BE2C (cell line): ENCODE data around the gene HLCS. TPM values are rescaled to one million over a fixed set of nuclear protein-coding genes. Genes with fewer than 3 reads are reported as not detected.
"Not testable (repeated sequence)": the region's sequence is repeated elsewhere in the genome, so short reads cannot be mapped to it uniquely, and the experiment has no call there.

Experiments
- DNase-seq: peaks from one replicate; pipeline ENCODE4 v3.0.0-alpha.2; 2020
- H3K27me3 ChIP-seq: fragments of 250-450 bp; sonication (Bioruptor Pico); 2 replicates; pipeline ENCODE4 v1.5.1; 2020; ENCODE audit warnings: mild to moderate bottlenecking
- H3K36me3 ChIP-seq: fragments of 250-450 bp; sonication (Bioruptor Pico); 2 replicates; pipeline ENCODE4 v1.5.1; 2020; ENCODE audit warnings: mild to moderate bottlenecking
- H3K4me1 ChIP-seq: fragments of 250-450 bp; sonication (Bioruptor Pico); 2 replicates; pipeline ENCODE4 v1.5.1; 2020
- H3K4me3 ChIP-seq: 2 replicates; pipeline ENCODE4 v1.5.1; 2011; ENCODE audit warnings: low read depth, low read length
- H3K9me3 ChIP-seq: fragments of 250-450 bp; sonication (Bioruptor Pico); 2 replicates; pipeline ENCODE4 v1.5.1; 2020
- CTCF ChIP-seq: IDR thresholded peaks from 2 replicates; pipeline ENCODE4 v1.5.1; 2012; ENCODE audit warnings: mild to moderate bottlenecking, low read depth, low read length
- polyA plus RNA-seq: library from polyadenylated mRNA; unstranded; fragments of >200 nt; gene quantifications from one replicate; pipeline ENCODE4 v1.2.1, GENCODE V29; 2012; ENCODE audit warnings: low read depth, missing spikeins; ENCODE audit not compliant: insufficient read length, insufficient read depth

HLCS gene
- 8.8 TPM for polyA plus RNA-seq

DNA sequence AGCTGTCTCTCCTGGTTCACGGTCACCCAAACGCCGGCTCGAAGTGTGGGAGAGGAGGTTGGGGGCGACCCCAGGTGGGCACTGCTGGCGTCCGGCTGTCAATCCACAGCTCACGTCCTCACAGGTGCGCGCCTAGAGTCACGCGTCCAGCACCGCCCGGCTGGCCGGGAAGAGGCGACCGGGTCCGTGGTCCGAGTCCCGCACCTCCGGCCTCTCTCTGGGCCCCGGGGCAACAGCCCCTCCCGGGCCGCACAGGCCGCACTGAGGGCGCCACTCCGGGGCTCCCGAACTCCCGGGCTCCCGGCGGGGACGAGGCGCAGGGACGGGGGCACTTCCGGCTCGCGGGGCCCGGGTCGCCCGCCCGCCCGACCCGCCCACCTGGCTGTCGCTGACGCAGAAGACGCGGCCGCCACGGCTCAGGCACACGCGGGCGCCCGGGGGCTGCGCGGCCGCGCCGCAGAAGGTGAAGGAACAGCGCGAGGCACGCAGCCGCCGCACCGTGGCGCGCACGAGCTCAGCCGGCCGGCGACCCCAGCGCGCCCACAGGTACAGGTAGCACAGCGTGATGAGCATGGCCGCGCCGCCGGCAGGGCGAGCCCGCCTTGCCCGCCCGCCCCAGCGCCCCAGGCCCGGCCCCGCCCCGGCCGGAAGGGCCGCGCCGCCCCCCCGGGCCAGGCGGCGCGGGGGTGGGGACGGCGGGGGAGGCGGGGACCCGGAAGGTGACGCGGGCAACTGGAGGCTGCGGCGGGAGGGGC, at the start of gene HLCS:
TSS of gene HLCS (minus strand) at position 604 of the 755 bp plus-strand sequence. CDS start at position 573, 31 bp downstream.
- Histone ChIP-seq H3K4me3 (peak within 1 kb of the TSS; percentile 67), H3K27me3 (no peaks in the 10 kb centered on the region), H3K4me1 (peaks cover 5% of the 10 kb centered on the region), H3K9me3 (peaks cover 3% of the 10 kb centered on the region; the same call in 1 of the 2 replicates), H3K36me3 (no peaks in the 10 kb centered on the region)
- TF ChIP-seq CTCF: no peak; the same call in 1 of the 2 replicates
- peak; percentile 65 for DNase-seq

DNA sequence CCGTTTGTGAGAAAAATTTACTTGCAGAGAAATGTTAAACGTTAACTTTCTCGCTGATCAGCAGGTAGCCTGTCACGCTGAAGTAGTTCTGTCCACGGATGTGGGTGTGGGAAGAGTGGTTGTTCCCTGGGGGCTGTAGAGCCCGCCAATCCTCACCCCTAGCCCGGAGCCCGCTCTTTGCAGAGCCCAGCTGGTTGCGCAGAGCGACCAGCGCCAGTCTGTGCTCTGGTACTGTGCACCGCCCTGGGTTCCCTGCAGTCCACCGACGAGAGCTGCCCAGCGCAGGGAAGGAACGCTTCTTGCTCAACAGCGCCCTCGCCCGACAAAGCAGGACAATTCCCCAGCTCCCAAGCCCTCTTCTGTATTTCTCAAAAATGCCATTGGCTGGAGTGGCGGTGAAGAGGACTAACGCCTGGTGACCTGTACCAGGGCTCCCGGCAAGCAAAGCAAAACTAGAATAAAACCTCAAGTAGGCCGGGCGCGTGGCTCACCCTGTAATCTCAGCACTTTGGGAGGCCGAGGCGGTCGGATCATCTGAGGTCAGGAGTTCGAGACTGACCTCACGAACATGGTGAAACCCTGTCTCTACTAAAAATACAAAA, 43.4 kb upstream of the HLCS start:
- Histone ChIP-seq H3K4me3 (peak overlapping the region; percentile 67), H3K27me3 (peaks cover 4% of the 10 kb centered on the region)
- peak; percentile 89 for TF ChIP-seq CTCF

DNA sequence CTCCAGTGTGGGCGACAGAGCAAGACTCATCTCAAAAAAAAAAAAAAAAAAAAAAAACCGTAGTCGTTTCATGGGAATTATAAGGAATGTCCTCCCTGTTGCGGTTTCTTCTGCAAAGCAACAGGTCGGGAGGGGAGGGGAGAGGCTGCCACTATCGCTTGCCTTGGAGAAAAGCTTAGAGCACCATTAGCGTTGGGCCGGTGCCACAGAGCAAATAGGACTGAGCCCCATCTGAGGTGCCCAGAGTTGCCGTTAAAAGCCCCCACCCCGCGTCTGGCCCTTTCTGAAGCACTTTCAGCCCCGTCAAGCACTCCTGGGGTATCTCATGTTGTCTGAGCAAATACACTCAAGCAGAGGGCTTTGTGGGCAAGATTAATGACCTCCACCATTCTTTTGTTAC, 42.3 kb upstream of the HLCS start:
- DNase-seq: no peak
- Histone ChIP-seq H3K4me3 (no peak overlapping the region), H3K4me1 (no peaks in the 10 kb centered on the region), H3K36me3 (no peaks in the 10 kb centered on the region), H3K9me3 (no peaks in the 10 kb centered on the region), H3K27me3 (peaks cover 4% of the 10 kb centered on the region)
- no peak for TF ChIP-seq CTCF

More for the DNA sequence above, 43.4 kb upstream of the HLCS start:
- no peaks in the 10 kb centered on the region for H3K9me3 ChIP-seq
- no peaks in the 10 kb centered on the region for H3K4me1 ChIP-seq
- H3K36me3 ChIP-seq: no peaks in the 10 kb centered on the region
- DNase-seq: peak; percentile 92

GRCh38 chr21:37006486-37007291, 40.2 kb upstream of the HLCS start, which contains the start of gene RIPPLY3:
Gene RIPPLY3 (plus strand): TSS chr21:37006702. CDS start chr21:37006773, 71 bp downstream.
- Histone ChIP-seq H3K36me3 (no peaks in the 10 kb centered on the region), H3K4me1 (no peaks in the 10 kb centered on the region), H3K27me3 (peaks cover 4% of the 10 kb centered on the region), H3K4me3 (peak within 1 kb of the TSS; percentile 50), H3K9me3 (no peaks in the 10 kb centered on the region)
- no peak for TF ChIP-seq CTCF
- peak; percentile 28 for DNase-seq

DNA sequence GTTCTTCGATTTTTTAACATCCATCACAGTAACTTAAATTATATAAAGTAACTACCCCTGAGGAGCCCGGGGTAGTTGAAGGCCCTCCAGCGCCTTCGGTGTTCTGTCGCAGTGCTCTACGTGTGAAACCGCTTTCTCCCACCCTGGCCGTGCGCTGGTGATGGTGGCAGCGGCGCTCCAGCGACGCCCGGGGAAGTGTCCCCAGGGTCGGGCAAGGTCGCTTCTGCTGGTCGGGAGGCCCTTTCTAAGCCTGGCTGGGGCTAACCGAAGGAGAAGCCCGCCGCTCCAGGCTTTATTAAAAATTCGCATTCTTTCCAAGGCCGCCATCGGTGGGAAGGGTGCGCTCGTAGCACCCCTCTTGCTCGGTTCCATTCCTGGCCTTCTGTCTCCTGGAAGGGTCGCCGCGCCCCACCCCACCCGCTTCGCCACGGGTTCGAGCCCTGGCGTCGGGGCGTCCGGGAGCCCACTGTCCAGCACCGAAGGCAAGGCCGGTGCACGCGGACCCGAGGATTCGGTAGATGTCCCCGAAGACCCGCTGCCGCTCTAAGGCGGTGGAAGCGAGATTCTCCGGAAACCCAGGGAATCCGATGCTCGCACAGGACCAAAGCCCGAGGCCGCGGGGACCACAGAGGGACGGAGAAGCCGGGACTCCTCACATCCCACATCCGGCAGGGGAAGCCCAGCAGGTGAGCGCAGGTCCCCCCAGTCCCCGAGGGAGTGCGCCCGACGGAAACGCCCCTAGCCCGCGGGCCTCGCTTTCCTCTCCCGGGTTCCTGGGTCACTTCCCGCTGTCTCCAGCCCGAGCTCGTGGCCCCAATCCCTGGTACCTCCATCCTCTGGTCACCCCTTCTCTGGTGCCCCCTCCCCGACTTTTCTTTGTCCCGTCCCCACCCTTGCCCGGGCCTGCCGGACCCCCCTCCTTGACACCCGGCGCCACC, 39.3 kb upstream of the HLCS start:
- DNase-seq: no peak
- H3K4me3 ChIP-seq: peak overlapping the region; percentile 8; the same call in 1 of the 2 replicates
- H3K9me3 ChIP-seq: no peaks in the 10 kb centered on the region
- H3K27me3 ChIP-seq: peaks cover 4% of the 10 kb centered on the region
- no peak for TF ChIP-seq CTCF
- no peaks in the 10 kb centered on the region for H3K4me1 ChIP-seq
- H3K36me3 ChIP-seq: no peaks in the 10 kb centered on the region

- H3K4me3 ChIP-seq, H3K27me3 ChIP-seq, H3K9me3 ChIP-seq, DNase-seq, H3K36me3 ChIP-seq, H3K4me1 ChIP-seq: not testable (repeated sequence)
Measured at GRCh38 chr21:37003917-37004316, 37.4 kb upstream of the HLCS start.

DNA sequence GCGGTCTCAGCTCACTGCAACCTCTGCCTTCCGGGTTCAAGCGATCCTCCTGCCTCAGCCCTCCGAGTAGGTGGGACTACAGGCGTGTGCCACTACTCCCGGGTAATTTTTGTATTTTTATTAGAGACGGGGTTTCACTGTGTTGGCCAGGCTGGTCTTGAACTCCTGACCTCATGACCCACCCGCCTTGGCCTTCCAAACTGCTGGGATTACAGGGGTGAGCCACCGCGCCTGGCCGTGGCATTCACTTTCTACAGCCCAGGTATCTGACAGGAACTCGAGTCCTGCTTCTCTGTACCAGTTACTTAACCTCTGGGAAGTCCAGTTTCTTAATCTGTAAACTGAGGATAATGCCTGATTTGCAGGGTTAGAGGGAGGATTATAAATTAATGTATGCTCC, 36.4 kb upstream of the HLCS start:
- not testable (repeated sequence) for H3K36me3 ChIP-seq, H3K4me1 ChIP-seq, H3K4me3 ChIP-seq, DNase-seq, H3K27me3 ChIP-seq, H3K9me3 ChIP-seq
